ENCODE data around the gene TMEM209.
A peak's percentile ranks its signal among the peaks of the same experiment; 100 is the strongest.
"Not testable (repeated sequence)": the region's sequence is repeated elsewhere in the genome, so short reads cannot be mapped to it uniquely, and the experiment has no call there.

TMEM209 gene

DNA sequence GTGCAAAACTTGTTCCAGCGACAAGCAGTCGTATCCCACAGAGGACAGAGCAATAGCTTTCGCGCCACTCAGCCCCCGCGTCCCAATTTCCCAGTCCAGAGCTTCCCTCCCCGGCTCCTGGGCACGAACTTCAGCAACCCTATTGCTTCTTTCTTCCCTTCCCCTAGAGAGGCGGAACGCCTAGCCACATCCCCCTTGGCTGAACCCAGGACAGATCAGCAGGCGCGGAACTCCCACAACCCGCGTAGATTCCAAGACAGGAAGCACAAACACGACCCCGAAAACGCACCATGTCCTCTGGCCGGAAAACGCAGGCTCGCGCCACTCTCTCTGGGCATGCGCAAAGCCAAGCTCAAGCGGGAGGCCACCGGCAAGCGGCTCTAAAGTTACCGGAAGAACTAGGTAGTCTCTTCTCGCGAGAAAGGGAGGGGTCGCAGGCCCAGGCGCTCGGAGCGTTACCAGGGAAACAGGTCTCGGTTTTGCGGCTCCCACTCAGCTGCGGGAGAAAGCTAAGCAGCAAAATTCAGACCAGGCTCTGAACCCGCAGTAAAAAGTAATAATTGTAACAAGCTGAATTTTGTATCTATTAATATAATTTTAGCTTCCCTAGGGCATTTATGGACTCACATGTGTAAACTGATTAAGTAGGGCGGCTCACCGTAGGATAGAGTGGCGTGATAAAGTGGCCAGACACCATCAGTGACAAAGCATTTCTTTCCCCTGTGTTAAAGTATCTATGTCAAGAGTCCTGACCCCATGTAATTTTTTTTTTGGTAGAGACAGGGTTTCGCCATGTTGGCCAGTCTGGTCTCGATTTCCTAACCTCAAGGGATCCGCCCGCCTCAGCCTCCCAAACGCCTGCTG, at the start of gene TMEM209:
TMEM209 (minus strand) TSS at position 323 of the 864 bp plus-strand sequence; CDS start at position 292, 31 bp downstream.
- H3K4me3 ChIP-seq: peak within 1 kb of the TSS; percentile 59 to 91
- H3K9me3 ChIP-seq: no peaks in the 10 kb centered on the region
- peak within 1 kb of the TSS; percentile 76 to 98 for H3K27ac ChIP-seq
- intact Hi-C loops (cut with DNase I; ENCODE audit: low total_unique reads): no loop called here
- no peak for TF ChIP-seq CTCF (IDR thresholded peaks at IDR 0.05)
- H3K27me3 ChIP-seq: no peaks in the 10 kb centered on the region
- H3K36me3 ChIP-seq: peaks cover 6 to 30% (median 15%) of the 10 kb centered on the region in 3 donors
- DNase-seq: peak; percentile 93 to 96
- H3K4me1 ChIP-seq: peaks cover 0 to 7% (median 2%) of the 10 kb centered on the region in 4 donors

GRCh38 chr7:130254555-130254954, 49.3 kb upstream of the TMEM209 start:
- intact Hi-C loops (cut with DNase I; ENCODE audit: low total_unique reads): no loop called here
- Histone ChIP-seq H3K9me3 (peaks cover 0 to 18% (median 6%) of the 10 kb centered on the region in 3 donors), H3K36me3 (no peaks in the 10 kb centered on the region), H3K4me3 (no peak overlapping the region), H3K27ac (no peak overlapping the region), H3K4me1 (no peaks in the 10 kb centered on the region), H3K27me3 (no peaks in the 10 kb centered on the region)
- no peak for DNase-seq
- no peak for TF ChIP-seq CTCF (IDR thresholded peaks at IDR 0.05)

DNA sequence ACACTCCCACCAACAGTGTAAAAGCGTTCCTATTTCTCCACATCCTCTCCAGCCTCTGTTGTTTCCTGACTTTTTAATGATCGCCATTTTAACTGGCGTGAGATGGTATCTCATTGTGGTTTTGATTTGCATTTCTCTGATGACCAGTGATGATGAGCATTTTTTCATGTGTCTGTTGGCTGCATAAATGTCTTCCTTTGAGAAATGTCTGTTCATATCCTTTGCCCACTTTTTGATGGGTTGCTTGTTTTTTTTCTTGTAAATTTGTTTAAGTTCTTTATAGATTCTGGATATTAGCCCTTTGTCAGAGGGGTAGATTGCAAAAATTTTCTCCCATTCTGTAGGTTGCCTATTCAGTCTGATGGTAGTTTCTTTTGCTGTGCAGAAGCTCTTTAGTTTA, 44.4 kb upstream of the TMEM209 start:
- DNase-seq; H3K4me3 ChIP-seq; H3K36me3 ChIP-seq; H3K4me1 ChIP-seq; H3K27ac ChIP-seq; intact Hi-C loops (cut with DNase I; ENCODE audit: low total_unique reads); H3K27me3 ChIP-seq; H3K9me3 ChIP-seq: not testable (repeated sequence)

- H3K4me3 ChIP-seq; DNase-seq; H3K4me1 ChIP-seq; H3K27me3 ChIP-seq; intact Hi-C loops (cut with DNase I; ENCODE audit: low total_unique reads); H3K27ac ChIP-seq; H3K36me3 ChIP-seq; H3K9me3 ChIP-seq: not testable (repeated sequence)
Observed at GRCh38 chr7:130248842-130249241, 43.6 kb upstream of the TMEM209 start.

- H3K36me3 ChIP-seq: not testable (repeated sequence)
Observed at GRCh38 chr7:130246491-130246890, 41.3 kb upstream of the TMEM209 start.

DNA sequence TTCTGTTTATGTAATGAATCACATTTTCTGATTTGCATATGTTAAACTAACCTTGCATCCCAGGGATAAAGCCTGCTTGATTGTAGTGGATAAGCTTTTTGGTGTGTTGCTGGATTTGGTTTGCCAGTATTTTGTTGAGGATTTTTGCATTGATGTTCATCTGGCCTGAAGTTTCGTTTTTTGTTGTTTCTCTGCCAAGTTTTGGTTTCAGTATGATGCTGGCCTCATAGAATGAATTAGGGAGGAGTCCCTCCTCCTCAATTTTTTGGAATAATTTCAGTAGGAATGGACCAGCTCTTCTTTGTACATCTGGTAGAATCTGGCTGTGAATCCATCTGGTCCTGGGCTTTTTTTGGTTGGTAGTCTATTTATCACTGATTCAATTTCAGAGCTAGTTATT, 38.3 kb upstream of the TMEM209 start:
- H3K27me3 ChIP-seq; H3K36me3 ChIP-seq; DNase-seq; H3K4me1 ChIP-seq; intact Hi-C loops (cut with DNase I; ENCODE audit: low total_unique reads); H3K27ac ChIP-seq; H3K4me3 ChIP-seq; H3K9me3 ChIP-seq: not testable (repeated sequence)

More at GRCh38 chr7:130246491-130246890, 41.3 kb upstream of the TMEM209 start:
- DNase-seq; H3K9me3 ChIP-seq; H3K4me3 ChIP-seq; intact Hi-C loops (cut with DNase I; ENCODE audit: low total_unique reads); H3K27ac ChIP-seq; H3K4me1 ChIP-seq; H3K27me3 ChIP-seq: not testable (repeated sequence)

GRCh38 chr7:130242198-130243014, 37.2 kb upstream of the TMEM209 start:
- no peaks in the 10 kb centered on the region for H3K9me3 ChIP-seq
- H3K4me3 ChIP-seq: no peak overlapping the region
- H3K36me3 ChIP-seq: no peaks in the 10 kb centered on the region
- H3K27ac ChIP-seq: no peak overlapping the region
- peak in 1 of 2 donors; percentile 39 for DNase-seq
- no peaks in the 10 kb centered on the region for H3K4me1 ChIP-seq
- peak; percentile 78 to 86 for TF ChIP-seq CTCF (IDR thresholded peaks at IDR 0.05)
- intact Hi-C loops (cut with DNase I; ENCODE audit: low total_unique reads): no loop called here
- no peaks in the 10 kb centered on the region for H3K27me3 ChIP-seq
